HepG2 (cell line): Measurements from ENCODE around the gene PRKAR1A. TPM values are rescaled to one million over a fixed set of nuclear protein-coding genes. Genes with fewer than 3 reads are reported as not detected.

Experiments
- ATAC-seq: fragments of 200-7000 bp; cut with Tn5 transposase; 3 replicates; pipeline ENCODE4 v1.9.1; 2020; ENCODE audit warnings: mild to moderate bottlenecking, moderate library complexity
- BruUV-seq: library from RNA; stranded (reverse); fragments of 400-500 nt; replicated peaks from 2 replicates; lab custom pipeline; 2021; lab: Mats Ljungman, UMichigan
- CTCF ChIA-PET: fragments of 300-600 bp; formaldehyde crosslinking; extraction: SDS; loops from one replicate; lab custom pipeline; 2021; ENCODE audit warnings: low total read pairs, inconsistent platforms, low intra/inter-chr PET ratio; lab: Yijun Ruan, JAX
- POLR2A ChIA-PET: fragments of 350-600 bp; sonication (Branson Sonifier 250); formaldehyde crosslinking; loops from one replicate; lab custom pipeline; 2020; ENCODE audit warnings: antibody characterized with exemption, inconsistent platforms; lab: Yijun Ruan, JAX
- DNase-seq: peaks from one replicate; pipeline ENCODE4 v3.0.0-alpha.2; 2015; ENCODE audit warnings: low spot score
- FAIRE-seq: peaks from 3 replicates; lab custom pipeline; 2011; peaks lifted over from hg19 to GRCh38; lab: Jason Lieb, UNC
- H2AFZ ChIP-seq: one replicate; pipeline ENCODE4 v1.6.1; 2011; ENCODE audit warnings: low read length, inconsistent platforms
- H3K27ac ChIP-seq: fragments of 300-600 bp; 3 replicates; pipeline ENCODE4 v1.8.0; 2011; ENCODE audit warnings: mixed run types, mild to moderate bottlenecking, mixed read lengths, low read length, inconsistent platforms; ENCODE audit not compliant: insufficient read depth; ENCODE audit errors: extremely low read length
- H3K27me3 ChIP-seq, 2 experiments: fragments of 200-600 bp in 1 of 2; 2 replicates in 1 of 2; 3 replicates in 1 of 2; pipeline versions ENCODE4 v1.6.0 to v1.8.0; 2011; ENCODE audit warnings: low read length in 2 of 2, mild to moderate bottlenecking in 2 of 2, moderate library complexity in 2 of 2, inconsistent platforms in 1 of 2; ENCODE audit not compliant: insufficient read depth in 2 of 2, control insufficient read depth in 1 of 2
- H3K36me3 ChIP-seq, 2 experiments: fragments of 200-600 bp in 1 of 2; replicated peaks in 1 of 2; 2 replicates in 1 of 2; 3 replicates in 1 of 2; pipeline versions ENCODE4 v1.5.1 to v1.8.0; 2011; ENCODE audit warnings: low read length in 2 of 2, inconsistent platforms in 1 of 2; ENCODE audit not compliant: insufficient read depth in 2 of 2, control insufficient read depth in 1 of 2
- H3K4me1 ChIP-seq: 2 replicates; pipeline ENCODE4 v1.5.1; 2012; ENCODE audit warnings: low read length, inconsistent platforms; ENCODE audit not compliant: insufficient read depth
- H3K4me2 ChIP-seq: 2 replicates; pipeline ENCODE4 v1.6.0; 2011; ENCODE audit warnings: low read depth, low read length, inconsistent platforms
- H3K4me3 ChIP-seq, 3 experiments: fragments of 200-600 bp in 1 of 3; sonication (generic), shearing (Covaris generic) in 1 of 3; replicated peaks in 1 of 3; 2 replicates each; pipeline ENCODE4 v1.5.1; 2011 to 2016; ENCODE audit warnings: low read length in 3 of 3, inconsistent platforms in 2 of 3, low read depth in 2 of 3, mild to moderate bottlenecking in 2 of 3, control low read depth in 1 of 3, mixed read lengths in 1 of 3; ENCODE audit not compliant: insufficient read depth in 1 of 3
- H3K79me2 ChIP-seq: one replicate; pipeline ENCODE4 v1.6.1; 2011; ENCODE audit warnings: low read length, inconsistent platforms; ENCODE audit not compliant: insufficient read depth
- H3K9ac ChIP-seq: 2 replicates; pipeline ENCODE4 v1.6.0; 2011; ENCODE audit warnings: mild to moderate bottlenecking, low read depth, low read length, inconsistent platforms; ENCODE audit not compliant: insufficient read depth
- H3K9me3 ChIP-seq: 2 replicates; pipeline ENCODE4 v1.5.1; 2012; ENCODE audit warnings: mild to moderate bottlenecking, low read length
- H4K20me1 ChIP-seq: 2 replicates; pipeline ENCODE4 v1.6.0; 2011; ENCODE audit warnings: inconsistent platforms, mild to moderate bottlenecking, low read length, moderate library complexity; ENCODE audit not compliant: insufficient read depth
- BATF2 ChIP-seq: sonication (generic); formaldehyde crosslinking; IDR thresholded peaks from 2 replicates; pipeline ENCODE4 v1.8.0; 2022; ENCODE audit warnings: mild to moderate bottlenecking, missing genetic modification reagents, moderate library complexity
- CENPT ChIP-seq: sonication (generic); formaldehyde crosslinking; IDR thresholded peaks from 2 replicates; pipeline ENCODE4 v1.8.0; 2022; ENCODE audit warnings: low read depth, mild to moderate bottlenecking, moderate library complexity, missing genetic modification reagents
- GLI4 ChIP-seq: sonication (generic); formaldehyde crosslinking; IDR thresholded peaks from 2 replicates; pipeline ENCODE4 v1.5.1; 2020; ENCODE audit warnings: missing genetic modification reagents, mild to moderate bottlenecking, moderate library complexity, borderline replicate concordance
- KDM5B ChIP-seq: sonication (generic); formaldehyde crosslinking; IDR thresholded peaks from 2 replicates; pipeline ENCODE4 v1.4.0; 2020; ENCODE audit warnings: missing genetic modification reagents, mild to moderate bottlenecking, borderline replicate concordance
- MATR3 ChIP-seq: sonication (generic); formaldehyde crosslinking; IDR thresholded peaks from 2 replicates; pipeline ENCODE4 v1.4.0; 2020; ENCODE audit warnings: missing genetic modification reagents
- MXI1 ChIP-seq: IDR thresholded peaks from 3 replicates; pipeline ENCODE4 v1.6.1; 2012; ENCODE audit warnings: low read depth, low read length, inconsistent platforms, borderline replicate concordance
- NONO ChIP-seq, 2 experiments: fragments of 450-650 bp in 1 of 2; sonication (generic) in 1 of 2; formaldehyde crosslinking in 1 of 2; IDR thresholded peaks in 1 of 2; conservative IDR thresholded peaks in 1 of 2; 2 replicates each; pipeline versions ENCODE4 v1.6.1 to v1.8.0; 2017 to 2022; ENCODE audit warnings: mild to moderate bottlenecking in 1 of 2, missing genetic modification reagents in 1 of 2, moderate library complexity in 1 of 2
- ONECUT2 ChIP-seq: sonication (generic); formaldehyde crosslinking; IDR thresholded peaks from 2 replicates; pipeline ENCODE4 v1.4.0; 2020; ENCODE audit warnings: missing genetic modification reagents
- PAF1 ChIP-seq: IDR thresholded peaks from 2 replicates; pipeline ENCODE4 v1.6.1; 2016; ENCODE audit warnings: missing genetic modification reagents, missing compliant biosample characterization
- SALL1 ChIP-seq: sonication (generic); formaldehyde crosslinking; IDR thresholded peaks from 2 replicates; pipeline ENCODE4 v1.8.0; 2022; ENCODE audit warnings: mild to moderate bottlenecking, missing genetic modification reagents
- TGIF2 ChIP-seq: IDR thresholded peaks from 2 replicates; pipeline ENCODE4 v1.6.1; 2016; ENCODE audit warnings: control low read depth, missing compliant biosample characterization
- UBTF ChIP-seq: sonication (generic); formaldehyde crosslinking; IDR thresholded peaks from 2 replicates; pipeline ENCODE4 v1.4.0; 2020; ENCODE audit warnings: mild to moderate bottlenecking, missing genetic modification reagents
- ZNF33A ChIP-seq: sonication (generic); formaldehyde crosslinking; IDR thresholded peaks from 2 replicates; pipeline ENCODE4 v1.5.1; 2020; ENCODE audit warnings: missing genetic modification reagents, mild to moderate bottlenecking, moderate library complexity, borderline replicate concordance
- ZNF550 ChIP-seq: sonication (generic); formaldehyde crosslinking; IDR thresholded peaks from 2 replicates; pipeline ENCODE4 v1.4.0; 2020; ENCODE audit warnings: mild to moderate bottlenecking, missing genetic modification reagents, borderline replicate concordance
- ZNF687 ChIP-seq: sonication (generic); formaldehyde crosslinking; IDR thresholded peaks from 2 replicates; pipeline ENCODE4 v1.5.1; 2020; ENCODE audit warnings: mild to moderate bottlenecking, missing genetic modification reagents, moderate library complexity
- ZNF737 ChIP-seq: sonication (generic); formaldehyde crosslinking; IDR thresholded peaks from 2 replicates; pipeline ENCODE4 v1.5.0; 2020; ENCODE audit warnings: missing genetic modification reagents, mild to moderate bottlenecking, borderline replicate concordance
- ZSCAN22 ChIP-seq: sonication (generic); formaldehyde crosslinking; IDR thresholded peaks from 2 replicates; pipeline ENCODE4 v1.4.0; 2020; ENCODE audit warnings: mild to moderate bottlenecking, missing genetic modification reagents
- WGBS: methylation state at CpG from one replicate; pipeline ENCODE4 v1.1.6; 2017; ENCODE audit warnings: low lambda C conversion rate; 5-methylcytosine and 5-hydroxymethylcytosine counted together
- in situ Hi-C: cut with HindIII; loops from 2 replicates; pipeline ENCODE4 v1.10.0; 2017; ENCODE audit warnings: low pct_unique_long_range_greater_than_20kb; ENCODE audit not compliant: extremely low pct_ligation_motif_present
- intact Hi-C: fragments of 100-400 bp; cut with micrococcal nuclease; formaldehyde crosslinking; loops from one replicate; pipeline ENCODE4 v1.10.0; 2022; ENCODE audit not compliant: unreplicated experiment
- polyA plus RNA-seq, 8 experiments: library from polyadenylated mRNA; depleted of rRNA in 3 of 8; stranded (reverse) in 7 of 8; unstranded in 1 of 8; fragments of >200 nt; fragmentation: Illumina TruSeq in 4 of 8; extraction: Trizol in 4 of 8; gene quantifications; 2 replicates each; pipeline versions ENCODE4 v1.2.1 to v1.2.3, GENCODE V29; 2011 to 2016; ENCODE audit warnings: low read depth in 4 of 8, missing spikeins in 1 of 8, mixed read lengths in 1 of 8; ENCODE audit not compliant: insufficient read depth in 1 of 8
- total RNA-seq, 5 experiments: library from RNA; depleted of rRNA; stranded (reverse); fragments of >200 nt; fragmentation: Illumina TruSeq; extraction: Trizol; gene quantifications; 2 replicates each; pipeline ENCODE4 v1.2.3, GENCODE V29; 2016; ENCODE audit warnings: low read depth in 1 of 5

The PRKAR1A gene
- total and polyA plus RNA-seq, 2 of the 13 experiments (the other 11 are each of a cell fraction or from before 2014, with no cell fraction given) = 265 to 266 TPM

DNA sequence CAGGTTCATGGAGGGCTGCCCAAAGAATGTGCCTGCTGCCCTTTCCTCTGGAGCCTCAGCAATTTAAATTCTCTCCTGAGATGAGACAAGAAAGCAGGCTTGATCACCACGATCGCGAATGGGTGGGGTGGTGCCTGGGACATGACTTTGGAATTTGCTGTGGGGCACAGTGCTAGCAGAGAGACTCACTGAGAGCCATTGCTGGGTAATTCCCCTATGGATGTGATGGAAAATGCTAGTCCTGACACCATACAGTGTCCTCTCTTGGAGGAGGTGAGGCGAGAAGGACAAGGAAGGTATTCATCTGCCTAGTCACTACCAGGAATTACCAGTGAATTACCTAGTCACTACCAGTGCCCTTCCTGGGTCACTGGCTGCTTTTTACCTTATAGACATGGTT lies 73.4 kb downstream of the PRKAR1A start:
- Histone ChIP-seq H3K79me2 (no peaks in the 10 kb centered on the region), H3K9me3 (peaks cover 14% of the 10 kb centered on the region), H3K27me3 (no peaks in the 10 kb centered on the region), H3K9ac (0 out of 2 replicates have a peak overlapping the region, but pooled peaks have one; percentile 4), H3K36me3 (peaks cover 0 to 5% of the 10 kb centered on the region in 2 experiments; a peak in 2 of 5 replicates), H3K27ac (peak overlapping the region; percentile 55), H4K20me1 (no peaks in the 10 kb centered on the region), H2AFZ (no peak overlapping the region), H3K4me2 (peak overlapping the region; percentile 9; the same call in 1 of the 2 replicates), H3K4me3 (no peak overlapping the region), H3K4me1 (peaks cover 45% of the 10 kb centered on the region)
- no TSS peak for BruUV-seq
- FAIRE-seq = no peak
- no peak for DNase-seq
- POLR2A ChIA-PET = no interaction called here
- 75% methylated on average over 4 of the region's 4 CpGs for WGBS
- in situ Hi-C loops (no loop called here), intact Hi-C loops (loop anchor here (1.0 kb wide), 1 partner anchor 14 kb away; no protein-coding TSS in a partner anchor)
- CTCF ChIA-PET = no interaction called here
- peak; percentile 37 for ATAC-seq
- TF ChIP-seq ZNF737 (CRISPR knock-in tag) (no peak), ONECUT2 (CRISPR knock-in tag) (no peak), MXI1 (no peak), SALL1 (CRISPR knock-in tag) (peak; percentile 33; the same call in 1 of the 2 replicates), KDM5B (no peak), CENPT (CRISPR knock-in tag) (no peak), ZNF687 (CRISPR knock-in tag) (no peak), TGIF2 (no peak), GLI4 (CRISPR knock-in tag) (no peak), ZNF550 (CRISPR knock-in tag) (0 out of 2 replicates have a peak, but pooled peaks have one; percentile 50), BATF2 (CRISPR knock-in tag) (no peak), ZSCAN22 (CRISPR knock-in tag) (no peak), ZNF33A (CRISPR knock-in tag) (no peak), UBTF (CRISPR knock-in tag) (no peak), PAF1 (CRISPR knock-in tag) (no peak), NONO (IDR thresholded peaks at IDR 0.05) (no peak), NONO (CRISPR knock-in tag; conservative IDR thresholded peaks at IDR 0.05) (no peak), MATR3 (no peak)
